ENCODE data around the gene WFDC8. TPM values are rescaled to one million over a fixed set of nuclear protein-coding genes. Genes with fewer than 3 reads are reported as not detected.

WFDC8 gene
- polyA plus RNA-seq, 2 of the 4 experiments (the other 2 are of a cell fraction): not detected

DNA sequence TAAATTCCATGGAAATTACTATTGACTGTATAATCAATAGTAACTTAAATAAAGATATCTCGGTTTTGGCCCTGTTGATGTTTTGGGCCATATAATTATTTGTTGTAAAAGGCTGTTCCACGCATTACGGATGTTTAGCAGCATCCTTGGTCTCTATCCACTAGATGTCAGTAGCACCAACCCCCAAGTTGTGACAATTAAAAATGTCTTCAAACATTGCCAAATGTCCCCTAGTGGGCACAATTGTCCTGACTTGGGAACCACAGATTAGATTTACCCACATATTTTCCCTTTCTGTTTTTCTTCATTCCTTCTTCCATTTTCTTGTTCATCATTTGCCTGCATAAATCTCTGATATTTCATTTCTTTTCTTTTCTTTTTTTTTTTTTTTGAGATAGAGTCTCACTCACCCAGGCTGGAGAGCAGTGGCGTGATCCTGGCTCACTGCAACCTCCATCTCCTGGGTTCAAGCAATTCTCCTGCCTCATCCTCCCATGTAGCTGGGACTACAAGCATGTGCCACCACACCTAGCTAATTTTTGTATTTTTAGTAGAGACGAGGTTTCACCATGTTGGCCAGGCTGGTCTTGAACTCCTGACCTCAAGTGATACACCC lies 13.6 kb upstream of the WFDC8 start:
- peak; percentile 94 for FAIRE-seq
- CTCF ChIA-PET: interaction anchor here (0.6 to 1.2 kb wide), 5 partner anchors 178 to 576 kb away, joined by 3 to 9 read pairs (median 3); no protein-coding TSS in a partner anchor

DNA sequence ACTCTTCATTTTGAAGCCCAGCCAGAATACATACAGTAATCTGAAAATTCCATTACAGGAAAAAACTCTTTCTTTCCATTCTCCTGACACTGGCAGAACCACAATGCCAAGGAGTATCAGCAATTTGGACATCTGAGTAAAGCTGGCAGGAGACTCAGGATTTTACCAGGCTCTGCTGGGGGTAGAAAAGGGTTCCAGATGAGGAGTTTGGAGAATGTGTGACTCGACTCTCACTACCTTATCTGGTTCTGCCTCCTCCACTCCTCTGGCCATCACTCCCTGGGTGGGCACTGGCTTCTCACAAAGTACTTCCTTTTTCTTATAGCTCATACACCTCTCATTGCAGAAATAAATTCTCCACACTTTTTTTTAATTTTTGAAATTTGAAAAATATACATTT lies 10.6 kb upstream of the WFDC8 start:
- FAIRE-seq (no peak), ATAC-seq (no peak), DNase-seq (ENCODE audit: low read depth in 1 of 2, low spot score in 1 of 2) (no peak)
- no peak overlapping the region for H3K27ac ChIP-seq
- H3K9me3 ChIP-seq: peaks cover 8% of the 10 kb centered on the region; the same call in 1 of the 3 replicates
- CTCF ChIA-PET: interaction anchor here (0.8 to 1.9 kb wide), 2 partner anchors 9 to 181 kb away, joined by 3 to 10 read pairs; no protein-coding TSS in a partner anchor
- H3K4me2 ChIP-seq: no peak overlapping the region
- 0% methylated on average over 1 of the region's 1 CpG for WGBS (ENCODE audit: missing lambda C conversion rate)
- no peaks in the 10 kb centered on the region for H3K4me1 ChIP-seq
- TF ChIP-seq, protein P1, sequence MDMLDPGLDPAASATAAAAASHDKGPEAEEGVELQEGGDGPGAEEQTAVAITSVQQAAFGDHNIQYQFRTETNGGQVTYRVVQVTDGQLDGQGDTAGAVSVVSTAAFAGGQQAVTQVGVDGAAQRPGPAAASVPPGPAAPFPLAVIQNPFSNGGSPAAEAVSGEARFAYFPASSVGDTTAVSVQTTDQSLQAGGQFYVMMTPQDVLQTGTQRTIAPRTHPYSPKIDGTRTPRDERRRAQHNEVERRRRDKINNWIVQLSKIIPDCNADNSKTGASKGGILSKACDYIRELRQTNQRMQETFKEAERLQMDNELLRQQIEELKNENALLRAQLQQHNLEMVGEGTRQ (IDR thresholded peaks at IDR 0.05): no peak
- TF ChIP-seq CHD4 (IDR thresholded peaks at IDR 0.05; ENCODE audit: borderline replicate concordance) (no peak), SREBF2 (IDR thresholded peaks at IDR 0.05) (no peak), EHMT2 (IDR thresholded peaks at IDR 0.05; ENCODE audit: low read depth) (no peak), ZFP36 (IDR thresholded peaks at IDR 0.05; ENCODE audit: borderline replicate concordance, partially characterized antibody) (no peak), KDM5A (IDR thresholded peaks at IDR 0.05) (no peak), BHLHE40 (IDR thresholded peaks at IDR 0.05; ENCODE audit: low read depth, low read length) (no peak), JUN (IDR thresholded peaks at IDR 0.05) (no peak), NR3C1 (IDR thresholded peaks at IDR 0.05) (no peak), CBX8 (IDR thresholded peaks at IDR 0.05) (no peak), POLR2AphosphoS2 (conservative IDR thresholded peaks at IDR 0.05; ENCODE audit: low read length) (no peak), CEBPB (IDR thresholded peaks at IDR 0.05) (no peak), NFE2L2 (conservative IDR thresholded peaks at IDR 0.05; ENCODE audit: low read length) (no peak), MAZ (IDR thresholded peaks at IDR 0.05; ENCODE audit: borderline replicate concordance, low read depth, low read length) (no peak)
- TF ChIP-seq, protein P2, sequence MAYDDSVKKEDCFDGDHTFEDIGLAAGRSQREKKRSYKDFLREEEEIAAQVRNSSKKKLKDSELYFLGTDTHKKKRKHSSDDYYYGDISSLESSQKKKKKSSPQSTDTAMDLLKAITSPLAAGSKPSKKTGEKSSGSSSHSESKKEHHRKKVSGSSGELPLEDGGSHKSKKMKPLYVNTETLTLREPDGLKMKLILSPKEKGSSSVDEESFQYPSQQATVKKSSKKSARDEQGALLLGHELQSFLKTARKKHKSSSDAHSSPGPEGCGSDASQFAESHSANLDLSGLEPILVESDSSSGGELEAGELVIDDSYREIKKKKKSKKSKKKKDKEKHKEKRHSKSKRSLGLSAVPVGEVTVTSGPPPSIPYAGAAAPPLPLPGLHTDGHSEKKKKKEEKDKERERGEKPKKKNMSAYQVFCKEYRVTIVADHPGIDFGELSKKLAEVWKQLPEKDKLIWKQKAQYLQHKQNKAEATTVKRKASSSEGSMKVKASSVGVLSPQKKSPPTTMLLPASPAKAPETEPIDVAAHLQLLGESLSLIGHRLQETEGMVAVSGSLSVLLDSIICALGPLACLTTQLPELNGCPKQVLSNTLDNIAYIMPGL (CRISPR knock-in tag; IDR thresholded peaks at IDR 0.05; ENCODE audit: borderline replicate concordance): no peak
- TF ChIP-seq, protein P3, sequence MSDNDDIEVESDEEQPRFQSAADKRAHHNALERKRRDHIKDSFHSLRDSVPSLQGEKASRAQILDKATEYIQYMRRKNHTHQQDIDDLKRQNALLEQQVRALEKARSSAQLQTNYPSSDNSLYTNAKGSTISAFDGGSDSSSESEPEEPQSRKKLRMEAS (IDR thresholded peaks at IDR 0.05): no peak
- no peak overlapping the region for H3K4me3 ChIP-seq
- POLR2A ChIA-PET: no interaction called here

More for the DNA sequence above, 13.6 kb upstream of the WFDC8 start:
- WGBS (ENCODE audit: missing lambda C conversion rate): 14% methylated on average over 5 of the region's 5 CpGs
- Histone ChIP-seq H3K4me3 (no peak overlapping the region), H3K4me1 (no peaks in the 10 kb centered on the region), H3K4me2 (no peak overlapping the region), H3K9me3 (peaks cover 8% of the 10 kb centered on the region; the same call in 1 of the 3 replicates), H3K27ac (no peak overlapping the region)
- POLR2A ChIA-PET: no interaction called here
- DNase-seq (ENCODE audit: low read depth in 1 of 2, low spot score in 1 of 2) (peak; percentile 25 to 74), ATAC-seq (peak; percentile 79 to 80)
- TF ChIP-seq FOSL2 (IDR thresholded peaks at IDR 0.05): no peak
- TF ChIP-seq FOSL2 (CRISPR knock-in tag; IDR thresholded peaks at IDR 0.05): no peak
- TF ChIP-seq BHLHE40 (IDR thresholded peaks at IDR 0.05; ENCODE audit: low read depth, low read length): no peak
- no peak for TF ChIP-seq MYC (IDR thresholded peaks at IDR 0.05; ENCODE audit: borderline replicate concordance, low read length)
- TF ChIP-seq JUNB (IDR thresholded peaks at IDR 0.05): no peak
- TF ChIP-seq, protein P4, sequence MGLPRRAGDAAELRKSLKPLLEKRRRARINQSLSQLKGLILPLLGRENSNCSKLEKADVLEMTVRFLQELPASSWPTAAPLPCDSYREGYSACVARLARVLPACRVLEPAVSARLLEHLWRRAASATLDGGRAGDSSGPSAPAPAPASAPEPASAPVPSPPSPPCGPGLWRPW (IDR thresholded peaks at IDR 0.05): no peak
- no peak for TF ChIP-seq EHMT2 (IDR thresholded peaks at IDR 0.05; ENCODE audit: low read depth)
- TF ChIP-seq, protein P5, sequence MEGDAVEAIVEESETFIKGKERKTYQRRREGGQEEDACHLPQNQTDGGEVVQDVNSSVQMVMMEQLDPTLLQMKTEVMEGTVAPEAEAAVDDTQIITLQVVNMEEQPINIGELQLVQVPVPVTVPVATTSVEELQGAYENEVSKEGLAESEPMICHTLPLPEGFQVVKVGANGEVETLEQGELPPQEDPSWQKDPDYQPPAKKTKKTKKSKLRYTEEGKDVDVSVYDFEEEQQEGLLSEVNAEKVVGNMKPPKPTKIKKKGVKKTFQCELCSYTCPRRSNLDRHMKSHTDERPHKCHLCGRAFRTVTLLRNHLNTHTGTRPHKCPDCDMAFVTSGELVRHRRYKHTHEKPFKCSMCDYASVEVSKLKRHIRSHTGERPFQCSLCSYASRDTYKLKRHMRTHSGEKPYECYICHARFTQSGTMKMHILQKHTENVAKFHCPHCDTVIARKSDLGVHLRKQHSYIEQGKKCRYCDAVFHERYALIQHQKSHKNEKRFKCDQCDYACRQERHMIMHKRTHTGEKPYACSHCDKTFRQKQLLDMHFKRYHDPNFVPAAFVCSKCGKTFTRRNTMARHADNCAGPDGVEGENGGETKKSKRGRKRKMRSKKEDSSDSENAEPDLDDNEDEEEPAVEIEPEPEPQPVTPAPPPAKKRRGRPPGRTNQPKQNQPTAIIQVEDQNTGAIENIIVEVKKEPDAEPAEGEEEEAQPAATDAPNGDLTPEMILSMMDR (IDR thresholded peaks at IDR 0.05): peak; percentile 69
- no peak for TF ChIP-seq CHD2 (IDR thresholded peaks at IDR 0.05; ENCODE audit: low read length, partially characterized antibody)
- no peak for TF ChIP-seq NR3C1 (IDR thresholded peaks at IDR 0.05)
- TF ChIP-seq, protein P3 (IDR thresholded peaks at IDR 0.05): no peak
- no peak for TF ChIP-seq GATA3 (IDR thresholded peaks at IDR 0.05; ENCODE audit: borderline replicate concordance)
- peak; percentile 44 to 67; a peak in 4 of 5 replicates for TF ChIP-seq RAD21 (conservative IDR thresholded peaks at IDR 0.05 in 1 of 2, IDR thresholded peaks at IDR 0.05 in 1 of 2)
- TF ChIP-seq SMC3 (IDR thresholded peaks at IDR 0.05): peak; percentile 51

Data from A549 (cell line).